Measurements from ENCODE around the gene BHLHE23. TPM values are rescaled to one million over a fixed set of nuclear protein-coding genes. Genes with fewer than 3 reads are reported as not detected.

The BHLHE23 gene
- total and polyA plus RNA-seq, 4 donors: not detected

GRCh38 chr20:63009988-63010769 lies 3.4 kb upstream of the BHLHE23 start:
- H3K9ac ChIP-seq (ENCODE audit: insufficient read depth in 1 of 2, low read length in 2 of 2): no peak overlapping the region
- H3K27ac ChIP-seq (ENCODE audit: low read depth in 1 of 2, low read length in 1 of 2): no peak overlapping the region
- no peaks in the 10 kb centered on the region for H3K36me3 ChIP-seq (ENCODE audit: control insufficient read depth in 4 of 4, insufficient read depth in 4 of 4, low read length in 4 of 4)
- ATAC-seq (ENCODE audit: insufficient read depth, low FRiP score): no peak
- no peak overlapping the region for H3K4me3 ChIP-seq
- H3K9me3 ChIP-seq (ENCODE audit: control insufficient read depth in 4 of 4, insufficient read depth in 3 of 4, low read length in 3 of 4): peaks cover 0 to 18% (median 5%) of the 10 kb centered on the region in 4 donors
- no peak for DNase-seq
- TF ChIP-seq, protein P1, sequence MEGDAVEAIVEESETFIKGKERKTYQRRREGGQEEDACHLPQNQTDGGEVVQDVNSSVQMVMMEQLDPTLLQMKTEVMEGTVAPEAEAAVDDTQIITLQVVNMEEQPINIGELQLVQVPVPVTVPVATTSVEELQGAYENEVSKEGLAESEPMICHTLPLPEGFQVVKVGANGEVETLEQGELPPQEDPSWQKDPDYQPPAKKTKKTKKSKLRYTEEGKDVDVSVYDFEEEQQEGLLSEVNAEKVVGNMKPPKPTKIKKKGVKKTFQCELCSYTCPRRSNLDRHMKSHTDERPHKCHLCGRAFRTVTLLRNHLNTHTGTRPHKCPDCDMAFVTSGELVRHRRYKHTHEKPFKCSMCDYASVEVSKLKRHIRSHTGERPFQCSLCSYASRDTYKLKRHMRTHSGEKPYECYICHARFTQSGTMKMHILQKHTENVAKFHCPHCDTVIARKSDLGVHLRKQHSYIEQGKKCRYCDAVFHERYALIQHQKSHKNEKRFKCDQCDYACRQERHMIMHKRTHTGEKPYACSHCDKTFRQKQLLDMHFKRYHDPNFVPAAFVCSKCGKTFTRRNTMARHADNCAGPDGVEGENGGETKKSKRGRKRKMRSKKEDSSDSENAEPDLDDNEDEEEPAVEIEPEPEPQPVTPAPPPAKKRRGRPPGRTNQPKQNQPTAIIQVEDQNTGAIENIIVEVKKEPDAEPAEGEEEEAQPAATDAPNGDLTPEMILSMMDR (IDR thresholded peaks at IDR 0.05; ENCODE audit: control extremely low read depth, extremely low read depth): no peak
- peaks cover 0 to 11% (median 0%) of the 10 kb centered on the region in 5 donors for H3K4me1 ChIP-seq (ENCODE audit: control insufficient read depth in 5 of 5, insufficient read depth in 5 of 5, low read length in 5 of 5)
- WGBS, 2 donors: 7 to 9% methylated on average over 30 of the region's 30 CpGs
- peaks cover 40 to 75% (median 70%) of the 10 kb centered on the region in 3 donors for H3K27me3 ChIP-seq (ENCODE audit: control insufficient read depth in 3 of 3, insufficient read depth in 3 of 3, low read length in 2 of 3)

DNA sequence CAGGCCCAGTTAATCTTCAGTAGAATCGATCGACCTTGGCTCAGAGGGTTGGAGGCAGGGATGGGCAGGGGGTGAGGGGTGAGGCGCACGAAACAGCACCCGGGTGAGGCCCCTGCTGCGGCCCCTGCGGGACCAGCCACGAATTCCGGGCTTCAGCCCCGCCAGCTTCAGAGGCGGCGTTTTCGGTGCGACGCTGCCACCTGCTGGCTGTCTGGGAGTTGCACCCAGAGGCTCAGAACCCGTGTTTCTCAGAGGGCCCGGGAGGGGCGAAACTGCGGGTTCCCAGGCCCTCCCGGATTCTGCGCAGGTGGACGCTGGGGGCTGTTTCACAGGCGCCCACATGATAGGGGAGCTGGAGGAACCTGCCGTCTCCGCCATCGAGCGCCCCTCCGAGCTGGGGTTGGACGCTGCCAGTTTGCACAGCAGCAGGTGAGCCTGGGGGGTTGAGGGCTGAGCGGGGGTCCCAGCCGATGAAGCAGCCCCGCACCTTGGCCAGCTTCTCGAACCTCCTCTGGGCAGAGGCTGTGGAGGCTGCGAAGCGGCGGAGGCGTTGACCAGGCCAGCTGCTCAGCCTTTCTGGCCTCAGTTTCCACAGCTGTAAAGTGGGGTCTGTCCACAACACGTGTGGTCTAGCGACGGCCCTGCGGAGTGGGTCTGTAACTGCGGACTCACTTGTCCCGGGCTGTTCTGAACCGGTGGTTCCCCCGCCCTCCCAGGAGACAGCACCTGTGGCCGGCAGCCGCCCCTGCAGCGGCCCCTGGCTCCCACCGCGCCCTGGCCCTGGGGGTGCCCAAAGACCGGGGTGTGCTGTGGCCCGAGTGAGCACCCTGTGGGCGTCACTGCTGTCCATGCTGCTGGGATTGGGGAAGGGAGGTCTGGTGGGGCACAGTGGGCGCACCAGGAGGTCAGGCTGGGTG lies 2.5 kb upstream of the BHLHE23 start:
- ATAC-seq (ENCODE audit: insufficient read depth, low FRiP score): no peak
- H3K4me3 ChIP-seq: no peak overlapping the region
- no peak overlapping the region for H3K9ac ChIP-seq (ENCODE audit: insufficient read depth in 1 of 2, low read length in 2 of 2)
- peaks cover 0 to 11% (median 0%) of the 10 kb centered on the region in 5 donors for H3K4me1 ChIP-seq (ENCODE audit: control insufficient read depth in 5 of 5, insufficient read depth in 5 of 5, low read length in 5 of 5)
- WGBS, 2 donors: 6% methylated on average over 51 to 54 of the region's 54 CpGs
- peaks cover 44 to 74% (median 69%) of the 10 kb centered on the region in 3 donors for H3K27me3 ChIP-seq (ENCODE audit: control insufficient read depth in 3 of 3, insufficient read depth in 3 of 3, low read length in 2 of 3)
- peaks cover 0 to 15% (median 5%) of the 10 kb centered on the region in 4 donors for H3K9me3 ChIP-seq (ENCODE audit: control insufficient read depth in 4 of 4, insufficient read depth in 3 of 4, low read length in 3 of 4)
- peak; percentile 70 to 77 (median 70) for DNase-seq
- TF ChIP-seq, protein P1 (IDR thresholded peaks at IDR 0.05; ENCODE audit: control extremely low read depth, extremely low read depth): peak; percentile 89
- no peaks in the 10 kb centered on the region for H3K36me3 ChIP-seq (ENCODE audit: control insufficient read depth in 4 of 4, insufficient read depth in 4 of 4, low read length in 4 of 4)
- H3K27ac ChIP-seq (ENCODE audit: low read depth in 1 of 2, low read length in 1 of 2): no peak overlapping the region

DNA sequence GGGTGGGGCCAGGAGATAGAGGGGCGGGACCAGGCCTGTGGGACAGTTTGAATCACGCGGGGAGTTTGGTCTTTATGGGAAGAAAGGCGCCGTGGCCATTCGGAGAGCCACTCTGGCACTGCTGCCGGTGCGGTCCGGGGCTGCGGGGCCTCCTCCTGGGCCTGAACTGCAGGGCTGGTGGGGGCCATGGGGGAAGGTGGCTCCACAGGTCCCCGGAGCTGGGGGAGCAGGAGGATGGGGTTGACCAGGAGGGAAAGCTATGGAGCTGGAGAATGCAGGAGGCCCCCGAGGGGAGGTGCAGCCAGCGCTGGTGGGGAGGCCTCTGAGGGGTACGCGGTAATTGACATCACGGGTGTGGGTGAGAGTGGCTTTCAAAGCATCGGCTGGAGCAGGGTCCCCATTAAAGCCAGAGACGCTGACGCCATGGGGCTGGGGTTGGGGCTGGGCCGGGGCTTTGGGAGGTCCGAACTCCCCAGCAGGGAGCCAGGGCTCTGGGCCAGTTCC lies 1.8 kb upstream of the BHLHE23 start:
- peaks cover 0 to 11% (median 0%) of the 10 kb centered on the region in 5 donors for H3K4me1 ChIP-seq (ENCODE audit: control insufficient read depth in 5 of 5, insufficient read depth in 5 of 5, low read length in 5 of 5)
- TF ChIP-seq, protein P1 (IDR thresholded peaks at IDR 0.05; ENCODE audit: control extremely low read depth, extremely low read depth): no peak
- peaks cover 44 to 75% (median 69%) of the 10 kb centered on the region in 3 donors for H3K27me3 ChIP-seq (ENCODE audit: control insufficient read depth in 3 of 3, insufficient read depth in 3 of 3, low read length in 2 of 3)
- DNase-seq (no peak), ATAC-seq (ENCODE audit: insufficient read depth, low FRiP score) (no peak)
- 7 to 17% methylated on average over 20 to 21 of the region's 21 CpGs for WGBS, 2 donors
- H3K27ac ChIP-seq (ENCODE audit: low read depth in 1 of 2, low read length in 1 of 2): no peak overlapping the region
- no peak overlapping the region for H3K9ac ChIP-seq (ENCODE audit: insufficient read depth in 1 of 2, low read length in 2 of 2)
- H3K9me3 ChIP-seq (ENCODE audit: control insufficient read depth in 4 of 4, insufficient read depth in 3 of 4, low read length in 3 of 4): peaks cover 0 to 13% (median 3%) of the 10 kb centered on the region in 4 donors
- H3K36me3 ChIP-seq (ENCODE audit: control insufficient read depth in 4 of 4, insufficient read depth in 4 of 4, low read length in 4 of 4): no peaks in the 10 kb centered on the region
- no peak overlapping the region for H3K4me3 ChIP-seq
